Mesodermal cell (in vitro differentiated cells): ENCODE results near the gene OPCML.

Source experiments
- H3K27ac ChIP-seq: 2 replicates; pipeline ENCODE4 v1.7.0; 2013; ENCODE audit warnings: mild to moderate bottlenecking, low read depth, low read length, moderate library complexity; ENCODE audit not compliant: severe bottlenecking
- H3K36me3 ChIP-seq: 2 replicates; pipeline ENCODE4 v1.7.1; 2013; ENCODE audit warnings: mild to moderate bottlenecking, low read length, moderate library complexity; ENCODE audit not compliant: control insufficient read depth, insufficient read depth
- H3K4me1 ChIP-seq: one replicate; pipeline ENCODE4 v1.7.1; 2013; ENCODE audit warnings: mild to moderate bottlenecking, low read length; ENCODE audit not compliant: insufficient read depth, control insufficient read depth, poor library complexity, severe bottlenecking
- H3K4me3 ChIP-seq: 2 replicates; pipeline ENCODE4 v1.7.0; 2013; ENCODE audit warnings: low read length, control low read depth, mild to moderate bottlenecking; ENCODE audit not compliant: insufficient read depth, poor library complexity, severe bottlenecking; ENCODE audit errors: extremely low read depth
- H3K9me3 ChIP-seq: 2 replicates; pipeline ENCODE4 v1.7.1; 2013; ENCODE audit warnings: mild to moderate bottlenecking, low read length, moderate library complexity; ENCODE audit not compliant: control insufficient read depth
- WGBS, 2 experiments: methylation state at CpG; one replicate each; pipeline ENCODE4 v1.1.5; 2013; ENCODE audit warnings: missing lambda C conversion rate in 2 of 2; ENCODE audit not compliant: insufficient coverage in 2 of 2; 5-methylcytosine and 5-hydroxymethylcytosine counted together

The OPCML gene

GRCh38 chr11:133413703-133414102 lies 118.6 kb downstream of the OPCML start:
- Histone ChIP-seq H3K9me3 (no peaks in the 10 kb centered on the region), H3K4me1 (no peaks in the 10 kb centered on the region), H3K4me3 (no peak overlapping the region), H3K36me3 (no peaks in the 10 kb centered on the region), H3K27ac (no peak overlapping the region)
- WGBS, 2 experiments: 89% methylated on average over 3 of the region's 3 CpGs

DNA sequence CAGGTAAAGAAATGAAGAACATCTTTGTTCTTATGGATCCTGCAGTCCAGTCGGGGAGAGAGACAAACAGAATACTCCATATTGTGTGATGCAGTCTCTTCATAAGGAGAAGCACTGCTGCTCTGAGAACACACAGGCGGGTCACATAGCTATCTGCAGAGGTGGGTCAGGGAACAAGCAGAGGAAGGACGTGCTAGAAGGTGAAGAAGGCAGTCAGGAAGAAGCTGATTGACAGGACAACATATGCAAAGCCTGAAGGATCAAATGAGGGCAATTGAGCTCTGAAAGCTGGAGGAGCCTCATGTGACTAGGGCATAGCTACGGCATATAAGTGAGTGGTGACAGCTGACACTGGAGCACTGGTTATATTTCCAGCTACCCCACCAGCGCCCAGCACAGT lies 122.5 kb downstream of the OPCML start:
- Histone ChIP-seq H3K27ac (no peak overlapping the region), H3K9me3 (no peaks in the 10 kb centered on the region), H3K4me3 (no peak overlapping the region), H3K4me1 (no peaks in the 10 kb centered on the region), H3K36me3 (no peaks in the 10 kb centered on the region)
- 94% methylated on average over 3 to 4 of the region's 5 CpGs for whole genome bisulfite sequencing, 2 experiments

- 88 to 96% methylated on average over 6 to 8 of the region's 9 CpGs for WGBS, 2 experiments
- no peak overlapping the region for H3K4me3 ChIP-seq
- H3K36me3 ChIP-seq: no peaks in the 10 kb centered on the region
- H3K9me3 ChIP-seq: no peaks in the 10 kb centered on the region
- no peaks in the 10 kb centered on the region for H3K4me1 ChIP-seq
- H3K27ac ChIP-seq: no peak overlapping the region
Observed at GRCh38 chr11:133408936-133409335, 123.4 kb downstream of the OPCML start.

- no peaks in the 10 kb centered on the region for H3K9me3 ChIP-seq
- no peak overlapping the region for H3K4me3 ChIP-seq
- no peaks in the 10 kb centered on the region for H3K4me1 ChIP-seq
- H3K27ac ChIP-seq: no peak overlapping the region
- WGBS, 2 experiments: 100% methylated on average over 1 of the region's 3 CpGs; no CpG with 5 or more reads in 1 of the 2 experiments
- H3K36me3 ChIP-seq: no peaks in the 10 kb centered on the region
Observed at GRCh38 chr11:133408402-133408801, 123.9 kb downstream of the OPCML start.

DNA sequence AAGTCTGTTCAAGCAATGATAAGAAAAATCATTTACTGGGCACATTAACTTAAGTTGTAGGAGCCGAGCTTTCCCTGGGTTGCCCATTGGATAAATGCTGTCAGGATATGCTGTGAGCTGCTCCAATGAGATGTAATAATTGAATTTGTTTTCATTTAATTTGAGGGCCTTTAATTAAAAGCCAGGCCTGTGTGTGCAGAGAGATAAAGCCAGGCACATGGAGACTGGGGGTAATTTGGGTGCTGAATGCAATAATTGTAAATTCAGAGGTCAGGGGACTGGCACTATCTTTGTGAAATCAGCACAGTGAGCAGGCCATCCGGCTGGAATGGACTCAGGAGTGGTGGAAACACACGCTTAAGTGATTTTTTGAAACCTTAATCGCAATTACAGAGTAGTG lies 125.8 kb downstream of the OPCML start:
- 93% methylated on average over 2 to 3 of the region's 4 CpGs for WGBS, 2 experiments
- no peaks in the 10 kb centered on the region for H3K36me3 ChIP-seq
- no peak overlapping the region for H3K4me3 ChIP-seq
- H3K9me3 ChIP-seq: no peaks in the 10 kb centered on the region
- no peak overlapping the region for H3K27ac ChIP-seq
- no peaks in the 10 kb centered on the region for H3K4me1 ChIP-seq

DNA sequence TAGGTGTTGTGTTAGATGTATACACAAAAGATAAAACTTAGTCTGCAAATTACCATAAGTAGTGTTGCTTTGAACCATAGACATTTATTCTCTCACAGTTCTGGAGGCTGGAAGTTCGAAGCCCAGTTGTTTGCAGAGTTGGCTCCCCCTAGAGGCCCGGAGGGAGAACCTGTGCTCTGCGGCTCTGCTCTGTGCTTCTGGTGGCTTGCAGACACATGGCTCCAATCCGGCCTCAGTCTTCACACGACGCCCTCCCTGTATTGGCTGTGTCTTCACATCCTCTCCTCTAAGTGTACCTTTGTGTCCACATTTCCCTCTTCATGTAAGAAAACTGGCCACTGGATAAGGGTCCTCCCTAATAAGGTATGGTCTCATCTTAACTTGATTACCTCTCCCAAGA lies 128.4 kb downstream of the OPCML start:
- 90 to 95% methylated on average over 6 of the region's 6 CpGs for WGBS, 2 experiments

GRCh38 chr11:133402551-133402950 lies 129.8 kb downstream of the OPCML start:
- WGBS, 2 experiments: 90 to 93% methylated on average over 4 of the region's 4 CpGs
- H3K36me3 ChIP-seq: no peaks in the 10 kb centered on the region
- H3K4me1 ChIP-seq: no peaks in the 10 kb centered on the region
- H3K27ac ChIP-seq: no peak overlapping the region
- no peaks in the 10 kb centered on the region for H3K9me3 ChIP-seq
- H3K4me3 ChIP-seq: no peak overlapping the region

More for the DNA sequence above, 128.4 kb downstream of the OPCML start:
- no peak overlapping the region for H3K27ac ChIP-seq
- no peaks in the 10 kb centered on the region for H3K36me3 ChIP-seq
- H3K9me3 ChIP-seq: no peaks in the 10 kb centered on the region
- H3K4me1 ChIP-seq: no peaks in the 10 kb centered on the region
- H3K4me3 ChIP-seq: no peak overlapping the region

DNA sequence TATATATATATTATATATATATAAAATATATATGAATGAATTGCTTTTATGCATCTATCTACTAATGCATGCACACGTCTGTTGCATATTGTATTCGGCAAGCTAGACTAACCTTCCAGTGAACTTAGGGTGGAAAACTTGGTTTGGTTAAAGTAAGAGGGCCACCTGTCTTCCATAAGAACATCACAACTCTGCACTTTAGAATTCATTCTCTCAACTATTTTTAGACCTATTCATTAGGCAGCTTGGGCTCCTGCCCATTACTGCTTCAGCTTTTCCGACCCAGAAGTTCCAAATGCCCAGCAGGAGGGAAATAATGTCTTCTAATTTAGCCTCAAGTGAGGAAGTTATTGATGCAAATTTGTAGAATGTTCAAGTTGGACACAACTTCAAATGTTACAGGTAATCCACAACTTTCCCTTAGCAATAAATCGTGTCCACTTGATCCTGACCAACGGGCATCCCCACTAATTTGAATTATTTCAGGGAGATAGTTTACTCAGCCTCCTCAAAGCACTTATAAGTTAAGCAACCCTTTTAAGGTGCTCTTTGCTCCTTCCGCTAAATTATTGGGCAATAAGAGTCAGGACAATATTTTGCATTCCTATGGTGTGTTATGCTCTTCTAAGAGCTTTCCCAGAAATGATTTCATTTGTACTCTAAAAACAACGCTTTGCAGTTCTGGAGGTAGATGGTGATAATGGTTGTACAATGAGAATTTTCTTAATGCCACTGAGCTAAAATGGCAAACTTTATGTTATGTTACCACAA lies 132.3 kb downstream of the OPCML start:
- Histone ChIP-seq H3K9me3 (no peaks in the 10 kb centered on the region), H3K36me3 (no peaks in the 10 kb centered on the region), H3K4me3 (no peak overlapping the region), H3K4me1 (no peaks in the 10 kb centered on the region), H3K27ac (no peak overlapping the region)
- WGBS, 2 experiments: 100% methylated on average over 1 to 2 of the region's 7 CpGs

DNA sequence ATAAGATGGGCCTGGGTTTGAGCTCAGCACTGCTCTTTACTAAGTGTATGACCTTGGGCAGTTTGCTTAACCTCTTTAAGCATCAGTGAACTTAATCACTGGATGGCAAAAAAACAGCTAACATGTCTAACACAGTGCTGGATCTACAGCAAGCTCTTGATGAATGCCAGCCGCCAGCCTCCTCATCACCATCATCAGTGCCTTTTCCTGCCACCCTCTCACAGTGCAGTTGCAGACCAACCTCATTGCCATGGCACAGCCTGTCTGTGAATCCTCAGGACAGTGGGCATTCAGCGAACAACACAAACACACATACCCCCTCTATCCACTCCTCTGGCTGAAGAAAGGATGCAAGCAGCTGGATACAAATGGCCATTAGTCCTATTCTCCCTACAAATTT lies 133.0 kb downstream of the OPCML start:
- Histone ChIP-seq H3K4me3 (no peak overlapping the region), H3K36me3 (no peaks in the 10 kb centered on the region), H3K9me3 (no peaks in the 10 kb centered on the region), H3K27ac (no peak overlapping the region), H3K4me1 (no peaks in the 10 kb centered on the region)
- WGBS, 2 experiments: 86 to 90% methylated on average over 2 of the region's 2 CpGs

DNA sequence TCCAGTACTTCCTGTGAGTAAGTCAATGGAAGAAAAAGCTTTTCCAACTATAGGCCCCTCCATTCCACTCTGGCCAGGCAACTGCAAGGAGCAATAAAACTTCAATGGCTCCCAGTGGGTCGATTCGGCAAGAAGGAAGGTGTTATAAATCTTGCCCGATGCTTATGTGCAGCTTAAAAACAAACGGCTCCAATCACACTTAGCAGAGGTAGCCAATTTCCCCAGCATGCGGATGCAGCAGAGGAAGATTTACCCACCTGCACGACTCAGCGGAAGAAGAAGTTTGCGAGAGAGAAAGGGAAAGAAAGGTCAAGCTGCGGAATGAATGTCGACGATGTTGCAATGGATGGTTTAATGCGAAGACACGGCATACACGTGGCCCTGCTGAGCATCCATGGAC lies 141.5 kb downstream of the OPCML start:
- no peaks in the 10 kb centered on the region for H3K9me3 ChIP-seq
- H3K4me3 ChIP-seq: no peak overlapping the region
- H3K27ac ChIP-seq: no peak overlapping the region
- no peaks in the 10 kb centered on the region for H3K36me3 ChIP-seq
- WGBS, 2 experiments: 94 to 96% methylated on average over 14 of the region's 14 CpGs
- no peaks in the 10 kb centered on the region for H3K4me1 ChIP-seq

GRCh38 chr11:133388975-133389568 lies 143.2 kb downstream of the OPCML start:
- 100% methylated on average over 1 of the region's 5 CpGs; no CpG with 5 or more reads in 1 of the 2 experiments for WGBS, 2 experiments
- Histone ChIP-seq H3K4me1 (no peaks in the 10 kb centered on the region), H3K27ac (no peak overlapping the region), H3K9me3 (no peaks in the 10 kb centered on the region), H3K4me3 (no peak overlapping the region), H3K36me3 (no peaks in the 10 kb centered on the region)
